Trophoblast cell (in vitro differentiated cells and primary cell): ENCODE results near the gene NPC1.

Source experiments
- DNase-seq, 2 donors: peaks; one replicate each; pipeline ENCODE4 v3.0.0-alpha.2; 2016
- H2AFZ ChIP-seq: 2 replicates; pipeline ENCODE4 v1.6.1; 2013; ENCODE audit warnings: low read length, moderate library complexity, mild to moderate bottlenecking; ENCODE audit not compliant: insufficient read depth, poor library complexity
- H2AK5ac ChIP-seq: 2 replicates; pipeline ENCODE4 v1.6.1; 2013; ENCODE audit warnings: mild to moderate bottlenecking, low read length
- H2BK120ac ChIP-seq: 2 replicates; pipeline ENCODE4 v1.6.1; 2013; ENCODE audit warnings: low read length, mild to moderate bottlenecking, moderate library complexity; ENCODE audit not compliant: insufficient read depth, poor library complexity
- H2BK12ac ChIP-seq: 2 replicates; pipeline ENCODE4 v1.6.1; 2013; ENCODE audit warnings: mild to moderate bottlenecking, low read length, moderate library complexity
- H2BK5ac ChIP-seq: 2 replicates; pipeline ENCODE4 v1.6.1; 2013; ENCODE audit warnings: low read length, low read depth, moderate library complexity, mild to moderate bottlenecking; ENCODE audit not compliant: poor library complexity
- H3K14ac ChIP-seq: 2 replicates; pipeline ENCODE4 v1.6.1; 2013; ENCODE audit warnings: mild to moderate bottlenecking, low read length
- H3K18ac ChIP-seq: 2 replicates; pipeline ENCODE4 v1.6.1; 2013; ENCODE audit warnings: mild to moderate bottlenecking, low read length
- H3K23ac ChIP-seq: 2 replicates; pipeline ENCODE4 v1.6.1; 2013; ENCODE audit warnings: low read length
- H3K27ac ChIP-seq: 2 replicates; pipeline ENCODE4 v1.5.1; 2013; ENCODE audit warnings: low read depth, mild to moderate bottlenecking, inconsistent platforms, low read length, moderate library complexity
- H3K27me3 ChIP-seq: 2 replicates; pipeline ENCODE4 v1.6.1; 2013; ENCODE audit warnings: inconsistent platforms, mild to moderate bottlenecking, low read length, moderate library complexity; ENCODE audit not compliant: insufficient read depth
- H3K36me3 ChIP-seq, 2 experiments: 1 replicate in 1 of 2; 2 replicates in 1 of 2; pipeline ENCODE4 v1.6.1; 2013; ENCODE audit warnings: low read length in 2 of 2, mild to moderate bottlenecking in 2 of 2, moderate library complexity in 1 of 2; ENCODE audit not compliant: insufficient read depth in 2 of 2, control insufficient read depth in 1 of 2
- H3K4ac ChIP-seq: 2 replicates; pipeline ENCODE4 v1.6.1; 2013; ENCODE audit warnings: low read depth, mild to moderate bottlenecking, low read length, moderate library complexity
- H3K4me1 ChIP-seq, 2 experiments: 1 replicate in 1 of 2; 2 replicates in 1 of 2; pipeline ENCODE4 v1.6.1; 2013; ENCODE audit warnings: low read length in 2 of 2, mild to moderate bottlenecking in 2 of 2, moderate library complexity in 1 of 2; ENCODE audit not compliant: insufficient read depth in 2 of 2, control insufficient read depth in 1 of 2
- H3K4me2 ChIP-seq: 2 replicates; pipeline ENCODE4 v1.6.1; 2013; ENCODE audit warnings: inconsistent platforms, mild to moderate bottlenecking, low read length, moderate library complexity
- H3K4me3 ChIP-seq: 2 replicates; pipeline ENCODE4 v1.5.1; 2013; ENCODE audit warnings: mild to moderate bottlenecking, low read depth, low read length, inconsistent platforms
- H3K79me1 ChIP-seq: one replicate; pipeline ENCODE4 v1.6.1; 2013; ENCODE audit warnings: low read length
- H3K79me2 ChIP-seq: 2 replicates; pipeline ENCODE4 v1.6.1; 2013; ENCODE audit warnings: low read length, mild to moderate bottlenecking; ENCODE audit not compliant: control insufficient read depth, insufficient read depth, poor library complexity
- H3K9ac ChIP-seq: 2 replicates; pipeline ENCODE4 v1.6.1; 2013; ENCODE audit warnings: mild to moderate bottlenecking, low read length
- H3K9me3 ChIP-seq: 2 replicates; pipeline ENCODE4 v1.6.1; 2013; ENCODE audit warnings: low read depth, mild to moderate bottlenecking, control low read depth, inconsistent platforms, low read length; ENCODE audit not compliant: insufficient read depth
- H4K12ac ChIP-seq: 2 replicates; pipeline ENCODE4 v1.6.1; 2013; ENCODE audit warnings: low read depth, mild to moderate bottlenecking, low read length, moderate library complexity
- H4K8ac ChIP-seq: 2 replicates; pipeline ENCODE4 v1.6.1; 2013; ENCODE audit warnings: low read depth, mild to moderate bottlenecking, low read length, moderate library complexity
- H4K91ac ChIP-seq: one replicate; pipeline ENCODE4 v1.6.1; 2013; ENCODE audit warnings: low read depth, mild to moderate bottlenecking, low read length, moderate library complexity
- WGBS: extraction: QIAGEN DNeasy Blood & Tissue Kit; methylation state at CpG from one replicate; pipeline ENCODE4 v1.1.7; 2013; ENCODE audit warnings: missing lambda C conversion rate; ENCODE audit not compliant: insufficient read length, insufficient coverage; ENCODE audit errors: extremely low coverage; 5-methylcytosine and 5-hydroxymethylcytosine counted together

Gene NPC1

GRCh38 chr18:23542461-23542860, 43.8 kb downstream of the NPC1 start:
- no CpG with 5 or more reads among the region's 2 CpGs for WGBS
- Histone ChIP-seq H3K4me2 (no peak overlapping the region), H3K9me3 (no peaks in the 10 kb centered on the region), H3K18ac (no peak overlapping the region), H4K12ac (no peak overlapping the region), H3K79me2 (no peaks in the 10 kb centered on the region), H3K4me1 (peaks cover 10 to 21% of the 10 kb centered on the region in 2 experiments), H3K23ac (no peak overlapping the region), H3K27me3 (no peaks in the 10 kb centered on the region), H4K91ac (no peak overlapping the region), H3K4ac (no peak overlapping the region), H2AFZ (no peak overlapping the region), H3K4me3 (no peak overlapping the region), H3K79me1 (peaks cover 2% of the 10 kb centered on the region), H4K8ac (no peak overlapping the region), H2BK5ac (no peak overlapping the region), H3K14ac (no peak overlapping the region), H2AK5ac (no peak overlapping the region), H2BK12ac (no peak overlapping the region), H3K27ac (no peak overlapping the region), H2BK120ac (no peak overlapping the region), H3K9ac (no peak overlapping the region), H3K36me3 (peaks cover 36 to 52% of the 10 kb centered on the region in 2 experiments)
- no peak for DNase-seq

- no peaks in the 10 kb centered on the region for H3K79me2 ChIP-seq
- H2BK12ac ChIP-seq, result peak overlapping the region; percentile 37
- H3K27me3 ChIP-seq, result no peaks in the 10 kb centered on the region
- H3K36me3 ChIP-seq, result peaks cover 39 to 57% of the 10 kb centered on the region in 2 experiments
- H2AFZ ChIP-seq, result no peak overlapping the region
- H3K79me1 ChIP-seq, result peaks cover 2% of the 10 kb centered on the region
- no peak overlapping the region for H4K91ac ChIP-seq
- H3K18ac ChIP-seq, result no peak overlapping the region
- no peak overlapping the region for H2AK5ac ChIP-seq
- no peak overlapping the region for H3K14ac ChIP-seq
- H3K4me1 ChIP-seq, result peaks cover 12 to 27% of the 10 kb centered on the region in 2 experiments
- H3K4me3 ChIP-seq, result no peak overlapping the region
- H4K8ac ChIP-seq, result no peak overlapping the region
- H3K9ac ChIP-seq, result no peak overlapping the region
- no peak overlapping the region for H2BK5ac ChIP-seq
- H3K4ac ChIP-seq, result no peak overlapping the region
- H2BK120ac ChIP-seq, result no peak overlapping the region
- no peak overlapping the region for H3K23ac ChIP-seq
- DNase-seq, result peak; percentile 72 to 86
- H3K4me2 ChIP-seq, result no peak overlapping the region
- H4K12ac ChIP-seq, result no peak overlapping the region
- peak overlapping the region; percentile 40 for H3K27ac ChIP-seq
- no peaks in the 10 kb centered on the region for H3K9me3 ChIP-seq
- WGBS, result no CpG with 5 or more reads among the region's 9 CpGs
These were observed 44.8 kb downstream of the NPC1 start for GRCh38 chr18:23541349-23542093.

GRCh38 chr18:23540867-23541266, 45.4 kb downstream of the NPC1 start:
- peak; percentile 37 to 70 for DNase-seq
- Histone ChIP-seq H3K4me1 (peaks cover 15 to 27% of the 10 kb centered on the region in 2 experiments), H4K91ac (no peak overlapping the region), H2BK120ac (no peak overlapping the region), H3K9me3 (no peaks in the 10 kb centered on the region), H3K18ac (no peak overlapping the region), H4K8ac (no peak overlapping the region), H2AFZ (no peak overlapping the region), H2BK12ac (no peak overlapping the region), H2AK5ac (no peak overlapping the region), H4K12ac (no peak overlapping the region), H3K4me3 (no peak overlapping the region), H3K14ac (no peak overlapping the region), H3K36me3 (peaks cover 43 to 63% of the 10 kb centered on the region in 2 experiments), H3K23ac (no peak overlapping the region), H3K4ac (no peak overlapping the region), H3K27ac (peak overlapping the region; percentile 40), H3K79me1 (peaks cover 2% of the 10 kb centered on the region), H3K79me2 (no peaks in the 10 kb centered on the region), H2BK5ac (no peak overlapping the region), H3K9ac (no peak overlapping the region), H3K4me2 (no peak overlapping the region), H3K27me3 (no peaks in the 10 kb centered on the region)
- WGBS, result no CpG with 5 or more reads among the region's 5 CpGs

GRCh38 chr18:23539911-23540525, 46.3 kb downstream of the NPC1 start:
- Histone ChIP-seq H3K9me3 (no peaks in the 10 kb centered on the region), H2AK5ac (no peak overlapping the region), H2BK12ac (no peak overlapping the region), H2BK120ac (no peak overlapping the region), H3K79me1 (peaks cover 2% of the 10 kb centered on the region), H3K27me3 (no peaks in the 10 kb centered on the region), H4K8ac (no peak overlapping the region), H3K9ac (no peak overlapping the region), H3K18ac (no peak overlapping the region), H3K4me2 (peak overlapping the region; percentile 20), H3K4me1 (peaks cover 15 to 27% of the 10 kb centered on the region in 2 experiments), H2BK5ac (no peak overlapping the region), H3K4me3 (no peak overlapping the region), H4K12ac (no peak overlapping the region), H3K23ac (no peak overlapping the region), H3K79me2 (no peaks in the 10 kb centered on the region), H4K91ac (no peak overlapping the region), H3K14ac (no peak overlapping the region), H2AFZ (no peak overlapping the region), H3K36me3 (peaks cover 45 to 64% of the 10 kb centered on the region in 2 experiments), H3K4ac (no peak overlapping the region), H3K27ac (no peak overlapping the region)
- peak; percentile 97 to 98 for DNase-seq
- WGBS, result no CpG with 5 or more reads among the region's 9 CpGs
